ENCODE measurements around the gene CDK14. TPM values are rescaled to one million over a fixed set of nuclear protein-coding genes. Genes with fewer than 3 reads are reported as not detected.

Gene CDK14
- total RNA-seq, 1 donor from 2014 or later = 19.5 TPM

DNA sequence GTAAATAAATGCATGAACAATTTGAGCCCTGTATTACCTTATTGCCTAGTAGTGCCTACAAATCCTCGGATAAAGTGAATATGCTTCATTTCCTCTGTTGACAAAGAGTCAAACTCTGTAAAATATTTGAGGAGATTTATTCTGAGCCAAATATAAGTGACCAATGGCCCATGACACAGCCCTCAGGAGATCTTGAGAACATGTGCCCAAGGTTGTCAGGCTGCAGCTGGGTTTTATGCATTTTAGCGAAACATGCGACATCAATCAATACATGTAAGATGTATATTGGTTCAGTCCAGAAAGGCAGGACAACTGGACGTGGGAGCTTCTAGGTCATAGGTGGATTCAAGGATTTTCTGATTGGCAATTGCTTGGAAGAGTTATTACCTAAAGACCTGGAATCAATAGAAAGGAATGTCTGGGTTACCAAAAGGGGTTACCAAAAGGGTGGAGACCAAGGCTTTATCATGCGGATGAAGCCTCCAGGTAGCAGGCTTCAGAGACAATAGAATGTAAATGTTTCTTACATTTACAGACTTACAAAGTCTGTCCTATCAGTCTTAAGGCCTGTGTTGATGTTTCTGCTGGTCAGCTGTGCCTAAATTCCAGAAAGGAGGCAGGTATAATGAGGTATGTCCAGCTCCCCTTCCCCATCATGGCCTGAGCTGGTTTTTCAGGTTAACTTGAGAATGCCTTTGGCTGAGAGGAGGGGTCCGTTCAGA is 448.0 kb downstream of the CDK14 start:
- no peak for DNase-seq (ENCODE audit: low read depth, low spot score)

DNA sequence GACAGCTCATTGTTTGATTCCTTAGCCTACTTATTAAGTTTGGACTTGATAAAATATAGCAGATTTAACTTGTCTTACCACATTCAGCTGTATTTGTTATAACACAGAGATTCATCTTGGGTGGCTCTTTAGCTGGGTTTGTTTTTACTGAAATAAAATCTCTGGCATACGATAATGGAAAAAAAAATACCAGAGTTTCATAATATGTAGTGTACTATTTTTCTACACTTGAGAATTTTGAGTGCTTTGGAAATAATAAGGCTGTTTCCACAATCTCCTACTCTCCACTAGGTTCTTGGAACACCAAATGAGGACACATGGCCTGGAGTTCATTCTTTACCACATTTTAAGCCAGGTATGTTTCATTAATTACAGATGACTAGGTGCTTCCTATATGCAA is 449.5 kb downstream of the CDK14 start:
- no peak for DNase-seq (ENCODE audit: low read depth, low spot score)

DNA sequence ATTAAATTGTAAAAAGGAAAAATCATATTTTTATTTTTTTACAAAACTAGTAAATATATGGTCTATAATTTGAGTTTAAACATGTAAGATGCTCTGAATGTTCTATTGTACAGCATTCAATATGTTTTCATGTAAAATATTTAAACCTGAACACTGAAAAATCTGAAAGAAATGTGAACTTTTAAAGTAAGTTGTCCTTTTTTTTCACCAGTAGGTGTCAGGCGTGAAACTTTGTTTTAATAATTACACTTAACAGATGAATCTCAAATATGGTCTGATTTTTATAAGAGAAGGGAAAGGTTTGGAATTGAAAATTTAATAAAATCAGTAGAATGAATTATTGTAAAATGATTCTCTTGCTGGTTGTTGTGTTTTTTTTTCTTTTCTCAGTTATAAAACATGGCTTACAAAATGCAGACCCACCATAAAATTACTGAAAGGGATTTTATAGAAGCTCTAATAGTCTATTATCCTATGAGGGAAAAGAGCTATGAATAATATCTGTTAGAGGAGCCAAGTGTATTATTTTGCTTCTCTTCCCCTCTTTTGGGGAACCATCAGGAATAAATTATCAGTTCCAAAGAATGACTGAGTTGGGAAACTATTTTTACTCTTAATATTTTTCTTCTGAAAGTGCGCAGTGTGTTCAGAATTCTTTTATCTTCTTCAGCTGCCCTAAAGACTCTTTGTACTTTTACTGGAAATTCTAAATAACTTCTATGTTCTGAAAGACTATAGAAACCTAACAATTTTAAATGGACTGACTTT is 450.4 kb downstream of the CDK14 start:
- DNase-seq (ENCODE audit: low read depth, low spot score) = no peak

DNA sequence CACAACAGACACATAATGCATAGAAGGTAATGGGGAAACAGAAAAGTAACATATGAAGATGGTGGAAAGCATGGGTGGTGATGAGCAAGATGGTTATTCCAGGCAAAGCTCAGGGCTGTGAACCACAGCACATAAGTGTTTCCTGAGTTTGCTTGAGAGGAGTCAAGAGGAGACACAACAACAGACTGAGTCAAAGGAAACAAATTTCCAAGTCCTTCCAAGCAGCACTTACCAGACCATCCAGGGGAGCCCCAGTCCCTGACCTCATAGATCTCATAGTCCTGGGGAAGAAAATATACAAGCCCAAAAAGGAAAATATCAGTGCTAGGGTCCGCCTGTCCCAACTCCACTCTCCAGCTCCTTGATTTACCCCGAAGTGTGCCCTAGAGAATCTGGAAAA is 451.5 kb downstream of the CDK14 start:
- DNase-seq (ENCODE audit: low read depth, low spot score) = no peak

DNA sequence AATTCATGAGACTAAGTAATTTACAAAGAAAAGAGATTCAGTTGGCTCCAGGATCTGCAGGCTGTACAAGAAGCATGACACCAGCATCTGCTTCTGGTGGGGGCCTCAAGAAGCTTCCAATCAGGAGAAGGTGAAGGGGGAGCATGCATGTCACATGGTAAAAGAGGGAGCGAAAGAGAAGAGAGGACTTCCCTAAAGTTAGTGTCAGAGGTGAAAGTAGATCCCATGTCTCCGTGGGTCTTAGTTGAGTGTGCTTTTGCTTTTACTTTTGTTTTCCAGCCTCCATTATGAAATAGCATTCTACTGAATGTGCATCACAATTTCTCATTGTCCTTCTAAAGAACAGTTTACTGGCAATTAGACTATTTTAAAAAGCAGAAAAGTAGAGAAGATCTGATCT is 454.6 kb downstream of the CDK14 start:
- DNase-seq (ENCODE audit: low read depth, low spot score) = no peak

DNA sequence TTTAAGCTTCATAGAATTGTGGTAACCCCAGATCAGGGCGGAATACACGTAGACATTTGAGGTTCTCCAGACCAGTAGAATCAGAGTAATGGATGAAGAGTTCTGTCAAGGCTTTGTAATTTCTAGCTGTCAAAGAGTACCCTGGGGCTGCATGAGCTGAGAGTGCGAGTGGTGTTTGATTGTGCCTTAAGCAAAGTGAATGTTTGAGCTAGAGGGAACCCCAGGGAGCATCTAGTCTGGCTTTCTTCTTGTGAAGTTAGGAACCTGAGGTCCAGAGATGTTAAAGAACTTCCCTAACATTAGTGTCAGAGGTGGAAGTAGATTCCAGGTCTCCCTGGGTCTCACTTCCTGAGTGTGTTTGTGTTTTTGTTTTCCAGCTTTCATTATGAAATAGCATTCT is 455.8 kb downstream of the CDK14 start:
- DNase-seq (ENCODE audit: low read depth, low spot score) = no peak

DNA sequence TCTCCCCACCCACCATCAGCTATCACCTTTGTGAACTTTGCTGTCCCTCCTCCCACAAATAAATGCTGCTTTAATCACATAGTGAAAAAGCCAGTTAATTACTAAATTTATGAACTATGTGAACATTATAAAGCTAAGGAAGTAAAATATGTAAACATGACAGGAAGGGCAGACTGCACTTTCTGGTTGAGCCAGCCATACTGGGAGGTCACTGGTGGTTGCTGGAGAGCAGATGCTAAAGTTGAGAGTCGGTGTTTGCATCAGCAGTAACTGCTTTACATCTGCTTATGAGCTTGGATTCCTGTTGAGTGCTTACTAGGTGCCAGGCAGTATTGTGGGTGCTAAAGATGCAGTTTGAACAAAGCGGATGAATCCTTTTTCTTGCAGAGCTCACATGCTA is 458.3 kb downstream of the CDK14 start:
- no peak for DNase-seq (ENCODE audit: low read depth, low spot score)

DNA sequence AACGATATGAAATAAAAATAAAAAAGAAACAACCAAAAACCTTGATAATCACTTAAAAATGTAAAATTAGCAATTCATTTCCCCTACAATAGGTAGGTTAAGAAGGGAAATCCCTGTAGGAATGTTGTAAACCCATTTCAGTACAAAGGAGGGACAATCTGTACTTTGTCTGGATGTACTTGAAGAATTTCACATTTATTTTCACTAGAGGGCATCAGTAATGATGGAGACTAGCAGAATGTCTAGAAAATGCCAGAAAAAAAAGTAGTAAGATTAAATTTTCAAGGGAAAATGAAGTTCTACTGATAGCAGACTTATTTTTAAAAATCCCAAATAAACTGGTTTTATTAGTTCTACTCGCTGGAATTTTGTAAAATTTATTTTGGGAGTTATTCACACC is 459.1 kb downstream of the CDK14 start:
- no peak for DNase-seq (ENCODE audit: low read depth, low spot score)

DNA sequence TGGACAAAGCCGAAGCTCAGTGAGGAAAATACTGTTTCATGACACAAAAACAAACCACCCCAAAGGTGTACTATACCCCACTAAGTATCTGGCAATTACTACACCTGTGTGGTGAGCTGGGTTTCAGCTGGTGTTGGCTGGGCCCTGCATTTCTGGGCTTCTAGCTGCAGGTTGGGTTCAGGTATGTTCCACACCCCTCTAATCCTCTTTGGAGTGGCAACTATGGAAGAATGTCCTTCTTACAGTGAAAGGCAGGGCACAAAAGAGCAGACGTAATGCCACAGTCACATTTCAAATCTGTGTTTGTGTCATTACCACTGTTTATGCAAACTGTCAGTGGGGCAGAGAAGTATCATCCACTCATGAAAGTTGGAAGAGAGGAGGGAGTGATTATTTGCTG is 466.6 kb downstream of the CDK14 start:
- DNase-seq (ENCODE audit: low read depth, low spot score) = no peak

DNA sequence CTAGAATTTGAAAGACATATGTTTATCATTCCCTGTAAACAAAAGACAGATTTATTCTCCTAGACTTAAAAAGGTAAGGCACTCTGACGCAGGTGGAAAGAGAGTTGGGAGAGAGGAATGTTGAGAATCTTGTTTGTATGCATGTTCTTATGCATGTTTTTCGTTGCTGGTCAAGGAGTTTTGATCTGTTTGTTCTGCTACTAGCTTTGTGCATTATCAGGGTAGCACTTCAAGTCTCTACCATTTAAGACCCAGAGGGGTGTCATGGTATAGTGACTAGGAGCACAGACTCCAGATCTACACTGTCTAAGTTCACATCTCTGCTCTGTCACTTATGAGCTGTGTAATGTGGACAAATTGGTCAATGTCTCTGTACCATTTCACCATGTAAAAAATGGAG is 467.9 kb downstream of the CDK14 start:
- DNase-seq (ENCODE audit: low read depth, low spot score) = no peak

DNA sequence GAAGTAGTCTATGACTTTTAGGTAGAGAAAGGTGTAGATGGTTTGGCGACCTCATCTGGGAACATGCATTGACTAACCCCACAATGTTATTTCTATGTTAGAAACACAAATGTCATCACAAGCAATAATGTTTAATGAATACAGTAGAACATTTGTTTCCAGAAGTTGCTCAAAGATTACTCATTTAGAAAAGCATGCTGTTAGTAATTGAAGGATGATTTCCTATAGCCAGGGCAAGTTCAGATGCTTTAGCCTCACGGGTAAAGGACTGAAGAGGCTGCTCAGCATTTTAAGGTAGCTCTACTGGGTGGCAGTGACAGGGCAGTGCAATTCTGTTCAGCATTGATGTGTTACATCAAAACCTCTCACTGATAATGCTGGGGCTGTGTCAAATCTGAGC is 468.8 kb downstream of the CDK14 start:
- no peak for DNase-seq (ENCODE audit: low read depth, low spot score)

DNA sequence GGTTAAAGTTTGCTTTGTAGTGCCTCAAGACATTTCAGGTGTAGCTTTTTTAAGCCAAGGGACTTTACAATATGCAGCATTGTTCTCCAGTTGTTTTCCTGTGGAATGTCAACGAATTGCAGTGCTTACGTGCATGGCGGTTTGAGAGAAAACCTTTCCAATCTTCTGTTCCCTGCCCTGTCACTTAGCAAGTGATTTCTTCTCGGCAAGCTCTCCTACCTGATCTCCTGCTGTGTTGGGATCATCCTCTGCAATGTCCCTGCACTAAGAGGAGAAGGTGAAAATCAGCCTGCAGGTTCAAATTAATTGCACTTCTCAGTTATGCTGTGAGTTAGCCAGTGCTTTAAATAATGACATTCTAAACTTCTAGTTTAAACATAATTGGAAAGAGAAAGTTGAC is 470.5 kb downstream of the CDK14 start:
- no peak for DNase-seq (ENCODE audit: low read depth, low spot score)

DNA sequence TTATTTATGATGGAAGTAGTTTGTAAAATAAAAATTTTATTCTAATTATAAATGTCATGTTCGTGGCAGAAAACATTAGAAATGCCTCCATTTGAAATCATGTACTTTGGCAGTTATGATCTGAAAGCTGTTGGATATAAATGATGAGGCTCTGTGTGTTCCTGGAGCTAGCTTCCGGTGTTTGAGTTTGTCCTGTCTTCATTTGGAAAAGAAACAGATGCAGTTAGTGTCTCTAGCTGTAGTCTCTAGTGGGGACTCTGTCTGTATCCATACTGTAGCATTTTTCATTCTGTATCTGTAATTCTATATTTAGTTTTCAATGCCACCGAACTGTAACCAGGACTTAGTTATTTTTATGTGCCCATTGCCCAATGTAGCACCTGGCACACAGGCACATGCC is 471.1 kb downstream of the CDK14 start:
- DNase-seq (ENCODE audit: low read depth, low spot score) = no peak

DNA sequence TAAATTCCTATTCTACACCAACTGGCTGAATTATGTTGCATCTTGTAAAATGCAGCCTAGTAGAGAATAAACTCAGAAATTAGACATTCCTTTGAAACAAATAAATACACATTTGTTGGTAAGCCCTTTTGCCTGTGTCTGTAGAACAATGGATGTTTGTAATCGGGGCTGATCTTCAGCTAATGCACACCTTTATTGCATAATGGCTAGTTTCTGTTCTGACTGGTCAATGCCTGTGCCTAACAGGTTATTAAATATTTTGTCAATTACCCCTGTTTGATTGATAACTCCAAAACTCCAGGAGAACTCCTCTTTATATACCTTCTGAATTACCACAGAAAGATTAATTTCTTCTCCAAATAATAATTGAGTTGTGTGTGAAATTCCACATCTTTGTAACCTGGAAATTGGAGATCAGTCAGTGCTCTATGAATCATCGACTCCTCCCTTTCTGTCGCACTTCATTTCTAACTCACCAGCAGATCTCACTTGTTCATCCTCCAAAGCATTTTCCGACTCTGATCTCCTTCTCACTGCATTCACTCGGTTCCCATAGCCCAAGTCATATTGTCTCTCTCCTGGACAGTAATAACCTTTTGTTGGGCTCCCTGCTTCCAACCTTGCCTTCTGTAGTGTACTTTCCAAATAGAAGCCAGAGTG is 472.1 kb downstream of the CDK14 start:
- no peak for DNase-seq (ENCODE audit: low read depth, low spot score)

DNA sequence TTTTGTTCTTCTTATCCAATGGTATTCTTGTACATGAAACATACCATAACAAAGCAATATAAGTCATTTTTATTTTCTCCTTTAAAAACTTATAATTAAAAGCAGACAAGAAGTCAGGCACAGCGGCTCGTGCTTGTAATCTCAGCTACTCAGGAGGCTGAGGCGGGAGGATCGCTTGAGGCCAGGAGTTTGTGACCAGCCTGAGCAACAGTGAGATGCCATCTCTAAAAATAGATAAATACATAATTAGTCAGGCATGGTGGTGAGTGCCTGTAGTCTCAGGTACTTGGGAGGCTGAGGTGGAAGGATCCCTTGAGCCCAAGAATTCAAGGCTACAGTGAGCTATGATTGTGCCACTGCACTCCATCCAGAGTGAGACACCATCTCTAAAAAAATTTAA is 473.0 kb downstream of the CDK14 start:
- DNase-seq (ENCODE audit: low read depth, low spot score) = no peak

DNA sequence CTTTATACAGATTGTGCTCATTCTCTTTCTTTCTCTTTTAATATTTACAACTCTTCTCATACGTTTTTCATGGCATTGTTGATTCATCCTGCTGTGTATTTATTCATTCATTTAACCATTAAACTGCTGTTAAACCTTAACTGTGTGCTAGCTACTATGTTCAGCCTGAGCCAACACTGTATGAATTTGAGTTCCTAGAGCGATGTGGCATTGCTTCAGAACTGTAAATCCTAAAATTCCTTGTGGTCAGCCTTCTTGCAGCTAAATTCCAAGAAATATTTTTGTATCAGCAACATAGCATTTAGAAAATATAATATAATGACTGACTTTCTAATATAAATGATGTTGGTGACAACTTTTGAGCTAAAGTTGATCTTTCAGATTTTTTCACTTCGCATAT is 483.4 kb downstream of the CDK14 start:
- DNase-seq (ENCODE audit: low read depth, low spot score) = no peak

DNA sequence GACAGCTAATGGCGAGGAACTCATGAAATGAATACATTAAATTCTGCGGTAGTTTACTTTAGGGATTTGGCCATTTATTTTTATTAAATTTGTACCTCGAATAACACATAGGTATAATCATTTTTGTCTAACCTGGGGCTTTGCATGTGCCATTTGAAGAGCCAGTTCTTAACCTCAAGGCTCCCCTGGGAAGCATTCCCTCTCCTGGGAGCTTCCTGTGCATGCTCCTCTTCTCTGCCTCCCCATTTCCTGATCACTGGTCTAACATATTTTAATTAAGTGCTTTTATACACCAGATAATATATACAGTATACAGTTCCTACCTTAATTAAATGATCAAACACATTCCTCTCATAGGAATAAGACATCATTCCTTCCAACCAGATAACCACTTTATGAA is 484.2 kb downstream of the CDK14 start:
- no peak for DNase-seq (ENCODE audit: low read depth, low spot score)

DNA sequence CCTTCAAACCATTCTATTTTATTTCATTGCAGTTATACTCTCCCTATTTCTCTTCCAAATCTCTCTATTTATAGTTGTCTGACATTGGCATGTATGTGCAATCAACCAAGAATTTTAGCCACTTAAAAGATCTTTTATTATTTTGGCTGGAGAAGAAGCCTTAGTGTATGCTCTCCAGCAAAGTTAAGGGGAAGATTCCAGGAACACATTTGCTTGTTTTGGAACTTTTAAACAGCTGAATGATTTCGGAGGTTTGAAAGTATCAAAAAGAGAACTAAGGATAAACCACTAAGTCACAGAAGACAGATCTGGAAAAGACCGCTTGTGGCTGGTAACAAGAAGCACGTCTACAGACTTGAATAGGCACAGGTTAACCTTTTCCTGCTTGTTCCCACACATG is 485.9 kb downstream of the CDK14 start:
- DNase-seq (ENCODE audit: low read depth, low spot score) = no peak

DNA sequence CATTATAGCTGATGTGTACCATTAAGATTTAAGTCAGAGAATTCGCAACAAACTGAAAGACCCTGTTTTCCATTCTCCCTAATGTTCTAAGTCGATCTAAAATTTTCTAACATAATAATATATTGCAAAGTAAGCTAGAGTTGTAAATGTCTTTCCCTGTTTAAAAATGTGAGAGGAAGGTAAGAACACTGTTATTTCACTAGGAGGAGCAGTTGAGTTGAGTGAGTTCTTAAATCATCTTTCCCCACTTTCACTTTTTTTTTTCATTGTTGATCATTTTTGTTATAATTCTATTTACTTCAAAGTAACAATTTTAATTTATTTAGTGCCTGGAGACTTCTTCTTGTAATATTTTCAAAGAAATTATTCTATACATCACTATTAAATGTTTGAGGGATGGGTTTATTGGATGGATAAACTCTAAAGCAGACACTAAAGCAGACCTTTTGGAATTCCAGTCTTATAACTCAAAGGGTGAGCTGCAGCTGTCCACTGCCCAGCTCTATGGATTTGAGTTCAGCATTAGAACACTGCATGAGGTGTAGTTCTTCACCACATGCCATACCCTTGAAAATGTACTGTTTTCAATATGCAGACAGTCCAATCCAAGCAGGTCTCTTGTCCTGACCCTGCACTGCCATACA is 486.9 kb downstream of the CDK14 start:
- DNase-seq (ENCODE audit: low read depth, low spot score) = peak; percentile 1

DNA sequence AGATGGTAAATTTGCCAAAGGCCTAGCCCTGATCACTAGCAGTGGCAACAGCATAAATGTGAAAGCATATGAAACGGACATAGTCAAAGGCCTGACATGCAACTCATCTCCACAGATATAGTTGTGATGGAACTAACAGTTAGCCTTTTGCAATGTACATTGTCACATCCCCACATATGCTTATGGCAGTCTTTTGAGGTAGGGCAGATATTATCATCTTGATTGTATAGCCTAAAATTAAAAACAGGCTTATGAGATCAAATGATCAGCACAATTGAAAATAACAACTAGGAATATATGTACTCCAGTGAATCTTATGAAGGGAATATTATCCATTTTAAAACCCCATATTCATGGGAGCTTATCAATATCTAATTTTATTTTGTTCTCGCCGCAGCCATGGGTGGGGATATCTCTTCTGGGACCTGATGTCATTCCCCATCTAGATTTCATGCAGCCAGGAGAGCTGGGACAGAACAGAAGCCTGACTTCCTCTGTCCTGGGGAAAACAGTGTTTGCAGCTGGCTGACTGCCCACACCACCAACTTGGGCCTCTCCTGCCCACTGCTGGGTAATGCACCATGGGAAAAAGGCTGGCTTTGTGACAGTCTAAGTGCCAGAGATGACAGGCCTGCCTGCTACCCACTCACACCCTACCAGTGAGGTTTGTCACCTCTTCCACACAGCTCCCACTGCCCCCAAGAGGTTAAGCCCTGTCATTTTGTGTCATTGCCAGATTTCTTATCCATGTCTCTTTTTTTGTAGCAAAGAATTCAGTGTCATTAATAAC is 487.9 kb downstream of the CDK14 start:
- DNase-seq (ENCODE audit: low read depth, low spot score) = no peak

DNA sequence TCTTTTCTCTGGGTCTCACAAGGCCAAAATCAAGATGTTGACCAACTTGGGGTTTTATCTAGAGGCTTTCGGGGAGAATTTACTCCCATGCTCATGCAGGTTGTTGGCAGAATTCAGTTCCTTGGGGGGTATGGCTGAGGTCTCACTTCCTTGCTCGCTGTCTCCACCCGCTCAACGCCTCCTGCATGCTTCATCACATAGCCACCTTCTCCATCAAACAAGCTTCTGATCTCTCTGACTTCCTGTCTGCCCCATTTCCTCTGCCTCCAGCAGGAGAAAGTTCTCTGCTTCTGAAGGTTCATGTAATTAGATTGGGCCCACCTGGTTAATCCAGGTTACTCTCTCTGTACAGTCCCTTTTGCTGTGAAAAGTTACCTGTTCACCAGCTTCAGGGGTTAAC is 489.1 kb downstream of the CDK14 start:
- DNase-seq (ENCODE audit: low read depth, low spot score) = no peak
